Erythroblast (primary cell): Measurements from ENCODE around the gene TENM4.

Source experiments
- GATA1 ChIP-seq: IDR thresholded peaks from 2 replicates; pipeline ENCODE4 v1.6.1; 2011; ENCODE audit warnings: low read depth, mild to moderate bottlenecking, control low read depth, low read length, moderate library complexity
- POLR2A ChIP-seq: IDR thresholded peaks from 2 replicates; pipeline ENCODE4 v1.6.1; 2011; ENCODE audit warnings: mild to moderate bottlenecking, low read length

- TF ChIP-seq POLR2A = no peak
- TF ChIP-seq GATA1 = no peak
Observed at GRCh38 chr11:79198898-79199250, 242.0 kb downstream of the TENM4 start.
